HEK293 (cell line): ENCODE results near the gene SETD7.

Experiments used
- CTCF ChIA-PET: fragments of 350-600 bp; formaldehyde crosslinking; extraction: SDS; loops from one replicate; lab custom pipeline; 2021; ENCODE audit warnings: antibody characterized with exemption; lab: Yijun Ruan, JAX
- POLR2A ChIA-PET: fragments of 300-600 bp; formaldehyde crosslinking; extraction: SDS; loops from one replicate; lab custom pipeline; 2020; ENCODE audit warnings: antibody characterized with exemption, inconsistent platforms; lab: Yijun Ruan, JAX
- H3K27ac ChIP-seq: fragments of 200-500 bp; sonication (Bioruptor generic); 2 replicates; pipeline ENCODE4 v1.5.1; 2014; ENCODE audit warnings: low read depth, low read length, control low read depth, inconsistent platforms; ENCODE audit errors: extremely low read depth
- H3K36me3 ChIP-seq, 2 experiments: fragments of 200-500 bp in 1 of 2; sonication (Bioruptor generic) in 1 of 2; 1 replicate in 1 of 2; 2 replicates in 1 of 2; pipeline ENCODE4 v1.5.1; 2014 to 2017; ENCODE audit warnings: inconsistent platforms in 2 of 2, low read length in 2 of 2; ENCODE audit not compliant: control insufficient read depth in 2 of 2, insufficient read depth in 1 of 2
- H3K4me1 ChIP-seq: fragments of 200-500 bp; sonication (Bioruptor generic); 2 replicates; pipeline ENCODE4 v1.5.1; 2014; ENCODE audit warnings: mild to moderate bottlenecking, low read length, inconsistent platforms; ENCODE audit not compliant: control insufficient read depth, insufficient read depth
- H3K4me3 ChIP-seq: 2 replicates; pipeline ENCODE4 v1.5.1; 2011; ENCODE audit warnings: low read depth, mild to moderate bottlenecking, control low read depth, low read length, moderate library complexity
- H3K9me3 ChIP-seq: fragments of 200-500 bp; sonication (Bioruptor generic); 2 replicates; pipeline ENCODE4 v1.5.1; 2014; ENCODE audit warnings: low read depth, low read length, inconsistent platforms; ENCODE audit not compliant: control insufficient read depth, insufficient read depth
- GFI1B ChIP-seq: fragments of 450-650 bp; formaldehyde crosslinking; IDR thresholded peaks from 2 replicates; pipeline ENCODE4 v1.5.1; 2016; ENCODE audit warnings: missing biosample characterization, missing genetic modification characterization
- GLIS2 ChIP-seq: fragments of 450-650 bp; formaldehyde crosslinking; IDR thresholded peaks from 2 replicates; pipeline ENCODE4 v1.5.1; 2016; ENCODE audit warnings: missing biosample characterization, missing genetic modification characterization
- KLF1 ChIP-seq: fragments of 450-650 bp; formaldehyde crosslinking; IDR thresholded peaks from 2 replicates; pipeline ENCODE4 v1.5.1; 2016; ENCODE audit warnings: missing biosample characterization, missing genetic modification characterization
- KLF17 ChIP-seq: fragments of 450-650 bp; formaldehyde crosslinking; IDR thresholded peaks from 2 replicates; pipeline ENCODE4 v1.5.1; 2016; ENCODE audit warnings: missing biosample characterization, missing genetic modification characterization
- MYNN ChIP-seq: fragments of 450-650 bp; formaldehyde crosslinking; IDR thresholded peaks from 2 replicates; pipeline ENCODE4 v1.5.1; 2016; ENCODE audit warnings: missing biosample characterization, missing genetic modification characterization, borderline replicate concordance
- REST ChIP-seq: fragments of 450-650 bp; formaldehyde crosslinking; IDR thresholded peaks from 2 replicates; pipeline ENCODE4 v1.5.1; 2016; ENCODE audit warnings: missing biosample characterization, missing genetic modification characterization
- WT1 ChIP-seq: fragments of 450-650 bp; formaldehyde crosslinking; IDR thresholded peaks from 2 replicates; pipeline ENCODE4 v1.5.1; 2016; ENCODE audit warnings: missing biosample characterization, missing genetic modification characterization
- ZBTB48 ChIP-seq: fragments of 450-650 bp; formaldehyde crosslinking; IDR thresholded peaks from 2 replicates; pipeline ENCODE4 v1.5.1; 2016; ENCODE audit warnings: missing biosample characterization, missing genetic modification characterization
- ZBTB6 ChIP-seq: fragments of 450-650 bp; formaldehyde crosslinking; IDR thresholded peaks from 2 replicates; pipeline ENCODE4 v1.5.1; 2017; ENCODE audit warnings: missing biosample characterization, missing genetic modification characterization
- ZNF132 ChIP-seq: fragments of 450-650 bp; formaldehyde crosslinking; IDR thresholded peaks from 2 replicates; pipeline ENCODE4 v1.5.1; 2017; ENCODE audit warnings: missing biosample characterization, missing genetic modification characterization, borderline replicate concordance
- ZNF140 ChIP-seq: fragments of 450-650 bp; formaldehyde crosslinking; IDR thresholded peaks from 2 replicates; pipeline ENCODE4 v1.5.1; 2016; ENCODE audit warnings: missing biosample characterization, missing genetic modification characterization
- ZNF16 ChIP-seq: fragments of 450-650 bp; formaldehyde crosslinking; IDR thresholded peaks from 2 replicates; pipeline ENCODE4 v1.5.1; 2016; ENCODE audit warnings: low read depth, missing biosample characterization, missing genetic modification characterization
- ZNF24 ChIP-seq: fragments of 450-650 bp; formaldehyde crosslinking; IDR thresholded peaks from 2 replicates; pipeline ENCODE4 v1.5.1; 2016; ENCODE audit warnings: missing biosample characterization, missing genetic modification characterization
- ZNF26 ChIP-seq: fragments of 450-650 bp; formaldehyde crosslinking; IDR thresholded peaks from 2 replicates; pipeline ENCODE4 v1.5.1; 2016; ENCODE audit warnings: missing biosample characterization, missing genetic modification characterization
- ZNF362 ChIP-seq: fragments of 450-650 bp; formaldehyde crosslinking; IDR thresholded peaks from 2 replicates; pipeline ENCODE4 v1.5.1; 2016; ENCODE audit warnings: missing biosample characterization, missing genetic modification characterization
- ZNF37A ChIP-seq: fragments of 450-650 bp; IDR thresholded peaks from 2 replicates; pipeline ENCODE4 v1.5.1; 2018; ENCODE audit warnings: missing biosample characterization, missing genetic modification characterization
- ZNF433 ChIP-seq: fragments of 450-650 bp; formaldehyde crosslinking; IDR thresholded peaks from 2 replicates; pipeline ENCODE4 v1.5.1; 2016; ENCODE audit warnings: missing biosample characterization, missing genetic modification characterization, low read depth
- ZNF510 ChIP-seq: fragments of 450-650 bp; formaldehyde crosslinking; IDR thresholded peaks from 2 replicates; pipeline ENCODE4 v1.5.1; 2018; ENCODE audit warnings: mild to moderate bottlenecking, missing genetic modification characterization, missing biosample characterization; ENCODE audit not compliant: insufficient replicate concordance
- ZNF600 ChIP-seq: fragments of 450-650 bp; formaldehyde crosslinking; IDR thresholded peaks from 2 replicates; pipeline ENCODE4 v1.5.1; 2016; ENCODE audit warnings: missing biosample characterization, missing genetic modification characterization
- ZNF777 ChIP-seq: fragments of 450-650 bp; formaldehyde crosslinking; IDR thresholded peaks from 2 replicates; pipeline ENCODE4 v1.5.1; 2017; ENCODE audit warnings: missing biosample characterization, missing genetic modification characterization, borderline replicate concordance
- ZNF785 ChIP-seq: fragments of 450-650 bp; formaldehyde crosslinking; IDR thresholded peaks from 2 replicates; pipeline ENCODE4 v1.5.1; 2016; ENCODE audit warnings: missing biosample characterization, missing genetic modification characterization
- ZNF791 ChIP-seq: fragments of 450-650 bp; formaldehyde crosslinking; IDR thresholded peaks from 2 replicates; pipeline ENCODE4 v1.5.1; 2016; ENCODE audit warnings: missing biosample characterization, missing genetic modification characterization
- ZNF830 ChIP-seq: fragments of 450-650 bp; IDR thresholded peaks from 2 replicates; pipeline ENCODE4 v1.5.0; 2018; ENCODE audit warnings: missing biosample characterization, missing genetic modification characterization, low read depth, mild to moderate bottlenecking, moderate library complexity
- ZNF837 ChIP-seq: fragments of 450-650 bp; formaldehyde crosslinking; IDR thresholded peaks from 2 replicates; pipeline ENCODE4 v1.5.1; 2016; ENCODE audit warnings: missing biosample characterization, missing genetic modification characterization
- ZSCAN18 ChIP-seq: fragments of 450-650 bp; formaldehyde crosslinking; IDR thresholded peaks from 2 replicates; pipeline ENCODE4 v1.5.1; 2016; ENCODE audit warnings: missing biosample characterization, missing genetic modification characterization
- ZSCAN4 ChIP-seq: fragments of 450-650 bp; formaldehyde crosslinking; IDR thresholded peaks from 2 replicates; pipeline ENCODE4 v1.5.1; 2017; ENCODE audit warnings: missing biosample characterization, missing genetic modification characterization

The SETD7 gene

GRCh38 chr4:139554893-139555704 is 920 bp downstream of the SETD7 start:
- CTCF ChIA-PET, result interaction anchor here (0.6 to 2.8 kb wide), 5 partner anchors 48 to 141 kb away, joined by 3 to 9 read pairs (median 4); no protein-coding TSS in a partner anchor
- Histone ChIP-seq H3K27ac (peak overlapping the region; percentile 95), H3K4me1 (peaks cover 29% of the 10 kb centered on the region), H3K36me3 (no peaks in the 10 kb centered on the region), H3K9me3 (no peaks in the 10 kb centered on the region), H3K4me3 (peak overlapping the region; percentile 82)
- POLR2A ChIA-PET, result interaction anchor here (0.7 kb wide), 1 partner anchor 40 kb away, joined by 3 read pairs; no protein-coding TSS in a partner anchor
- peak; percentile 80 for TF ChIP-seq KLF17 (tag by site-specific recombination)
- no peak for TF ChIP-seq ZNF791 (tag by site-specific recombination)
- no peak for TF ChIP-seq ZNF132 (tag by site-specific recombination)
- peak; percentile 96 for TF ChIP-seq GFI1B (tag by site-specific recombination)
- TF ChIP-seq ZNF26 (tag by site-specific recombination), result no peak
- no peak for TF ChIP-seq ZSCAN18 (tag by site-specific recombination)
- peak; percentile 65 for TF ChIP-seq KLF1 (tag by site-specific recombination)
- TF ChIP-seq ZNF510, result no peak
- no peak for TF ChIP-seq ZNF830 (tag by site-specific recombination)
- TF ChIP-seq GLIS2 (tag by site-specific recombination), result peak; percentile 98
- 0 out of 2 replicates have a peak, but pooled peaks have one; percentile 19 for TF ChIP-seq ZBTB48 (tag by site-specific recombination)
- no peak for TF ChIP-seq ZNF37A (tag by site-specific recombination)
- TF ChIP-seq ZNF837 (tag by site-specific recombination), result 0 out of 2 replicates have a peak, but pooled peaks have one; percentile 46
- TF ChIP-seq ZNF362 (tag by site-specific recombination), result peak; percentile 96
- no peak for TF ChIP-seq ZNF140 (tag by site-specific recombination)
- no peak for TF ChIP-seq REST (tag by site-specific recombination)
- TF ChIP-seq ZSCAN4, result peak; percentile 9; the same call in 1 of the 2 replicates
- TF ChIP-seq ZNF785 (tag by site-specific recombination), result 0 out of 2 replicates have a peak, but pooled peaks have one; percentile 64
- no peak for TF ChIP-seq ZNF16
- TF ChIP-seq ZNF777 (tag by site-specific recombination), result no peak
- TF ChIP-seq MYNN, result no peak
- no peak for TF ChIP-seq ZNF433 (tag by site-specific recombination)
- peak; percentile 94 for TF ChIP-seq ZNF600
- no peak for TF ChIP-seq ZBTB6
- TF ChIP-seq ZNF24 (tag by site-specific recombination), result peak; percentile 91; the same call in 1 of the 2 replicates
- TF ChIP-seq WT1 (tag by site-specific recombination), result peak; percentile 77
